HG03520 (cell line): Measurements from ENCODE around the gene NFS1.
"Not testable (repeated sequence)": the region's sequence is repeated elsewhere in the genome, so short reads cannot be mapped to it uniquely, and the experiment has no call there.

Source experiments
- ATAC-seq: cut with Tn5 transposase; IDR thresholded peaks from one replicate; pipeline ENCODE4 v1.9.1; 2021; ENCODE audit warnings: mild to moderate bottlenecking, moderate library complexity; ENCODE audit not compliant: unreplicated experiment

Gene NFS1

GRCh38 chr20:35710039-35710438, 10.9 kb upstream of the NFS1 start:
- ATAC-seq, result no peak

- ATAC-seq, result no peak
Measured at GRCh38 chr20:35709259-35709658, 10.1 kb upstream of the NFS1 start.

- no peak for ATAC-seq
Measured at GRCh38 chr20:35708502-35708901, 9.3 kb upstream of the NFS1 start.

- not testable (repeated sequence) for ATAC-seq
Measured at GRCh38 chr20:35706591-35707529, 7.7 kb upstream of the NFS1 start.

GRCh38 chr20:35705894-35706293, 6.7 kb upstream of the NFS1 start:
- ATAC-seq, result not testable (repeated sequence)

- ATAC-seq, result no peak
Measured at GRCh38 chr20:35704514-35705261, 5.5 kb upstream of the NFS1 start.

GRCh38 chr20:35702824-35703695, 3.9 kb upstream of the NFS1 start:
- no peak for ATAC-seq

GRCh38 chr20:35702051-35702823, 3.1 kb upstream of the NFS1 start:
- ATAC-seq, result no peak

- ATAC-seq, result no peak
Measured at GRCh38 chr20:35700625-35701148, 1.5 kb upstream of the NFS1 start.

- ATAC-seq, result no peak
Measured at GRCh38 chr20:35699957-35700624, 939 bp upstream of the NFS1 start.

GRCh38 chr20:35698298-35699126, 640 bp downstream of the NFS1 start:
- peak; percentile 14 for ATAC-seq

- ATAC-seq, result no peak
Measured at GRCh38 chr20:35697696-35698297, 1.4 kb downstream of the NFS1 start.

GRCh38 chr20:35695978-35696377, 3.2 kb downstream of the NFS1 start:
- ATAC-seq, result no peak

GRCh38 chr20:35695245-35695749, 3.9 kb downstream of the NFS1 start:
- no peak for ATAC-seq

- ATAC-seq, result no peak
Measured at GRCh38 chr20:35690265-35690664, 8.9 kb downstream of the NFS1 start.

GRCh38 chr20:35686872-35687271, 12.3 kb downstream of the NFS1 start:
- ATAC-seq, result not testable (repeated sequence)

- not testable (repeated sequence) for ATAC-seq
Measured at GRCh38 chr20:35685368-35685767, 13.8 kb downstream of the NFS1 start.

GRCh38 chr20:35681960-35682359, 17.2 kb downstream of the NFS1 start:
- no peak for ATAC-seq
